GM19324 (cell line): Measurements from ENCODE around the gene POMT1.
"Not testable (repeated sequence)": the region's sequence is repeated elsewhere in the genome, so short reads cannot be mapped to it uniquely, and the experiment has no call there.

Source experiments
- ATAC-seq: cut with Tn5 transposase; IDR thresholded peaks from one replicate; pipeline ENCODE4 v1.9.1; 2021; ENCODE audit warnings: mild to moderate bottlenecking, moderate library complexity; ENCODE audit not compliant: unreplicated experiment, low FRiP score

The POMT1 gene

GRCh38 chr9:131545786-131546335 is 43.1 kb downstream of the POMT1 start:
- no peak for ATAC-seq

- ATAC-seq = no peak
Observed at GRCh38 chr9:131546336-131547084, 43.8 kb downstream of the POMT1 start.

- not testable (repeated sequence) for ATAC-seq
Observed at GRCh38 chr9:131549186-131549585, 46.5 kb downstream of the POMT1 start.

GRCh38 chr9:131550465-131550864 is 47.7 kb downstream of the POMT1 start:
- not testable (repeated sequence) for ATAC-seq

- ATAC-seq = no peak
Observed at GRCh38 chr9:131552030-131552429, 49.3 kb downstream of the POMT1 start.

- ATAC-seq = no peak
Observed at GRCh38 chr9:131554087-131554842, 51.5 kb downstream of the POMT1 start.

- ATAC-seq = no peak
Observed at GRCh38 chr9:131554843-131555351, 52.2 kb downstream of the POMT1 start.

- ATAC-seq = no peak
Observed at GRCh38 chr9:131555841-131556673, 53.3 kb downstream of the POMT1 start.

- no peak for ATAC-seq
Observed at GRCh38 chr9:131557855-131558548, 55.3 kb downstream of the POMT1 start.

- ATAC-seq = no peak
Observed at GRCh38 chr9:131559421-131560000, 56.8 kb downstream of the POMT1 start.

GRCh38 chr9:131562032-131562959 is 59.6 kb downstream of the POMT1 start:
- ATAC-seq = no peak

- no peak for ATAC-seq
Observed at GRCh38 chr9:131565369-131565768, 62.7 kb downstream of the POMT1 start.

GRCh38 chr9:131566158-131566557 is 63.4 kb downstream of the POMT1 start:
- no peak for ATAC-seq

- ATAC-seq = no peak
Observed at GRCh38 chr9:131567910-131568309, 65.2 kb downstream of the POMT1 start.
